ENCODE results near the gene ABCA1. TPM values are rescaled to one million over a fixed set of nuclear protein-coding genes. Genes with fewer than 3 reads are reported as not detected.
"Not testable (repeated sequence)": the region's sequence is repeated elsewhere in the genome, so short reads cannot be mapped to it uniquely, and the experiment has no call there.

Gene ABCA1
- polyA plus RNA-seq, 1 experiment: 36.2 TPM

- Histone ChIP-seq H3K4me3 (ENCODE audit: low read depth, low read length) (no peak overlapping the region), H3K27me3 (ENCODE audit: control insufficient read depth, insufficient read depth, low read length) (no peaks in the 10 kb centered on the region), H3K36me3 (ENCODE audit: control insufficient read depth, insufficient read depth, low read length) (no peaks in the 10 kb centered on the region)
- POLR2A ChIA-PET: interaction anchor here (0.7 kb wide), 1 partner anchor 898 kb away, joined by 9 read pairs; no protein-coding TSS in a partner anchor
- no peak for TF ChIP-seq CTCF (IDR thresholded peaks at IDR 0.05; ENCODE audit: insufficient read depth, low read depth, low read length)
- DNase-seq (ENCODE audit: low read depth): no peak
- CTCF ChIA-PET: interaction anchor here (0.6 to 2.0 kb wide), 2 partner anchors 12 to 81 kb away, joined by 4 to 7 read pairs; no protein-coding TSS in a partner anchor
Measured at GRCh38 chr9:104944356-104944755, 16.4 kb upstream of the ABCA1 start.

- H3K27me3 ChIP-seq (ENCODE audit: control insufficient read depth, insufficient read depth, low read length): no peaks in the 10 kb centered on the region
- TF ChIP-seq CTCF (IDR thresholded peaks at IDR 0.05; ENCODE audit: insufficient read depth, low read depth, low read length): no peak
- ChIA-PET CTCF (no interaction called here), POLR2A (no interaction called here)
- no peak overlapping the region for H3K4me3 ChIP-seq (ENCODE audit: low read depth, low read length)
- DNase-seq (ENCODE audit: low read depth): no peak
- H3K36me3 ChIP-seq (ENCODE audit: control insufficient read depth, insufficient read depth, low read length): no peaks in the 10 kb centered on the region
Measured at GRCh38 chr9:104941597-104941996, 13.6 kb upstream of the ABCA1 start.

GRCh38 chr9:104936291-104936690 is 8.3 kb upstream of the ABCA1 start:
- Histone ChIP-seq H3K27me3 (ENCODE audit: control insufficient read depth, insufficient read depth, low read length) (no peaks in the 10 kb centered on the region), H3K4me3 (ENCODE audit: low read depth, low read length) (no peak overlapping the region), H3K36me3 (ENCODE audit: control insufficient read depth, insufficient read depth, low read length) (no peaks in the 10 kb centered on the region)
- ChIA-PET CTCF (no interaction called here), POLR2A (no interaction called here)
- no peak for DNase-seq (ENCODE audit: low read depth)
- no peak for TF ChIP-seq CTCF (IDR thresholded peaks at IDR 0.05; ENCODE audit: insufficient read depth, low read depth, low read length)

- CTCF ChIA-PET; DNase-seq (ENCODE audit: low read depth); H3K4me3 ChIP-seq (ENCODE audit: low read depth, low read length); H3K36me3 ChIP-seq (ENCODE audit: control insufficient read depth, insufficient read depth, low read length); POLR2A ChIA-PET; H3K27me3 ChIP-seq (ENCODE audit: control insufficient read depth, insufficient read depth, low read length): not testable (repeated sequence)
Measured at GRCh38 chr9:104935501-104935810, 7.5 kb upstream of the ABCA1 start.

GRCh38 chr9:104934691-104935500 is 6.9 kb upstream of the ABCA1 start:
- ChIA-PET CTCF (no interaction called here), POLR2A (no interaction called here)
- H3K4me3 ChIP-seq (ENCODE audit: low read depth, low read length): no peak overlapping the region
- TF ChIP-seq CTCF (IDR thresholded peaks at IDR 0.05; ENCODE audit: insufficient read depth, low read depth, low read length): no peak
- H3K27me3 ChIP-seq (ENCODE audit: control insufficient read depth, insufficient read depth, low read length): no peaks in the 10 kb centered on the region
- DNase-seq (ENCODE audit: low read depth): no peak
- no peaks in the 10 kb centered on the region for H3K36me3 ChIP-seq (ENCODE audit: control insufficient read depth, insufficient read depth, low read length)

- H3K4me3 ChIP-seq (ENCODE audit: low read depth, low read length); POLR2A ChIA-PET; H3K27me3 ChIP-seq (ENCODE audit: control insufficient read depth, insufficient read depth, low read length); DNase-seq (ENCODE audit: low read depth); H3K36me3 ChIP-seq (ENCODE audit: control insufficient read depth, insufficient read depth, low read length): not testable (repeated sequence)
- CTCF ChIA-PET: interaction anchor here (1.7 kb wide), 1 partner anchor 11 kb away, joined by 4 read pairs; no protein-coding TSS in a partner anchor
Measured at GRCh38 chr9:104933091-104933490, 5.1 kb upstream of the ABCA1 start.

Data from BJ (cell line).